Activated T-cell treated with anti-CD3 and anti-CD28 coated beads, Interleukin-2, amount 50 U/mL, for 72 hours (primary cell): ENCODE data around the gene SPG11. TPM values are rescaled to one million over a fixed set of nuclear protein-coding genes. Genes with fewer than 3 reads are reported as not detected.
A peak's percentile ranks its signal among the peaks of the same experiment; 100 is the strongest.
"Not testable (repeated sequence)": the region's sequence is repeated elsewhere in the genome, so short reads cannot be mapped to it uniquely, and the experiment has no call there.

Experiments used
- ATAC-seq, 2 donors: fragments of 150-1000 bp; cut with Tn5 transposase; replicated peaks in 1 of 2; 2 replicates each; pipeline ENCODE4 v1.10.0; 2021; ENCODE audit warnings: moderate library complexity in 2 of 2, mild to moderate bottlenecking in 1 of 2
- DNase-seq, 2 donors: peaks; one replicate each; pipeline ENCODE4 v3.0.0; 2021 to 2022; ENCODE audit warnings: mixed read lengths in 1 of 2
- H3K27ac Mint-ChIP-seq: one replicate; pipeline ENCODE4 v1.8.0; 2022; ENCODE audit warnings: mild to moderate bottlenecking, moderate library complexity, mixed read lengths
- H3K27me3 Mint-ChIP-seq: one replicate; pipeline ENCODE4 v1.8.0; 2022; ENCODE audit warnings: low read depth, mixed read lengths
- H3K36me3 Mint-ChIP-seq, 2 donors: one replicate each; pipeline ENCODE4 v1.8.0; 2022; ENCODE audit warnings: mixed read lengths in 2 of 2, mild to moderate bottlenecking in 1 of 2; ENCODE audit not compliant: insufficient read depth in 2 of 2
- H3K4me1 Mint-ChIP-seq: one replicate; pipeline ENCODE4 v1.8.0; 2022; ENCODE audit warnings: low read depth, mixed read lengths
- H3K4me3 Mint-ChIP-seq, 2 donors: one replicate each; pipeline ENCODE4 v1.8.0; 2022; ENCODE audit warnings: mild to moderate bottlenecking in 2 of 2, mixed read lengths in 2 of 2, moderate library complexity in 2 of 2
- H3K9me3 Mint-ChIP-seq, 2 donors: one replicate each; pipeline ENCODE4 v1.8.0; 2022; ENCODE audit warnings: mixed read lengths in 2 of 2
- total RNA-seq, 2 donors: library from RNA; stranded (reverse); gene quantifications; one replicate each; pipeline ENCODE4 v1.2.3, GENCODE V29; 2022

The SPG11 gene
- total RNA-seq, 2 donors from 2014 or later, result 127 to 134 TPM

DNA sequence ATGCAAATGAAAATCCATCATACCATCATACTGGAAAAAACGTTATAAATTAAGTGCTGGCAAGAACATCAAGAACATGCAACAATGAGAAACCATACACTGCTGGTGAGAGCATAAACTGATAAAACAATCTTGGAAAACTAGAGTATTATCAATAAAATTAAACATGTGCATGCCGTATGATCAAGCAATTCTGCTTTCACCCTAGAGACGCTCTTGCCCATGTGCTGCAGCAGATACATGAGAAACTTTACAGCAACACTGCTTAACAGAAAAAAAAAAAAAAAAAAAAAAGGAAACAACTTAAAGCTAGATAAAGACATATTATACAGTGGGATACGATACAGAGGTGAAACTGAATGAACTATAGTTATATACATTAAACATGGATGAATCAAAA, 21.8 kb downstream of the SPG11 start:
- no peak overlapping the region for H3K4me3 Mint-ChIP-seq
- peaks cover 7 to 8% of the 10 kb centered on the region in 2 donors for H3K9me3 Mint-ChIP-seq
- H3K27ac Mint-ChIP-seq, result no peak overlapping the region
- peaks cover 31% of the 10 kb centered on the region for H3K4me1 Mint-ChIP-seq
- no peak for DNase-seq
- H3K36me3 Mint-ChIP-seq, result peaks cover 17 to 37% of the 10 kb centered on the region in 2 donors
- H3K27me3 Mint-ChIP-seq, result no peaks in the 10 kb centered on the region
- ATAC-seq, result no peak

DNA sequence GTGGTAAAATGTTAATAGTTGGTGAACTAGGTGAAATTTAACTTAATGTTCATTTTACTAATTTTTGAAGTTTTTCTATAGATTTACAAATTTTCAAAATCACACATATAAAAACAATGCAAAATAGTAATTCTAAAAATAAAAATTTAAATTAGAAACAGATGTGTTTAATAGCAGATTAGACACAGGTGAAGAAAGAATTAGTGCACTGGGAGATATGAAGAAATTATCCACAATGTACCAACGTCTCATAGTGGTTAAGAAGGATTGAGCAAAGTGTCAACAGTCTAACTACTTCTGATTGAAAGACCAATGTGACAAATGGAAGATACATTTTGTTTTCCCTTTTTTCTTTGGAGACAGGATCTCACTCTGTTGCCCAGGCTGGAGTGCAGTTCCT, 26.5 kb downstream of the SPG11 start:
- no peak for DNase-seq
- peaks cover 7 to 30% of the 10 kb centered on the region in 2 donors for H3K36me3 Mint-ChIP-seq
- H3K27ac Mint-ChIP-seq, result no peak overlapping the region
- ATAC-seq, result no peak
- no peaks in the 10 kb centered on the region for H3K9me3 Mint-ChIP-seq
- H3K27me3 Mint-ChIP-seq, result no peaks in the 10 kb centered on the region
- H3K4me3 Mint-ChIP-seq, result no peak overlapping the region
- peaks cover 23% of the 10 kb centered on the region for H3K4me1 Mint-ChIP-seq

DNA sequence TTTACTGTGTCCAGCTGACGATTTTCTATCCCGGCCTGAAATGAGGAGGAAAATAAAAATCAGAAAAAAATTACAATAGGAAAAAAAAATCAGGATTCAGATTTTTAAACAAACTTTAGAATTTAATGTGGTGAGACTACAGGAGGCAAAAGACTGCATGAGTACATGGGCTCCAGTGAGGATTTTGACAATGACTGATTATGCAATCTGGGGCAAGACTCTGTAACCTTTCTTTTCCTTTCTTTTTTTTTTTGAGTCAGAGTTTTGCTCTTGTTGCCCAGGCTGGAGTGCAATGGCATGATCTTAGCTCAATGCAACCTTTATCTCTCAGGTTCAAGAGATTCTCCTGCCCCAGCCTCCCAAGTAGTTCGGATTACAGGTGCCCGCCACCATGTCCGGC, 29.9 kb downstream of the SPG11 start:
- no peaks in the 10 kb centered on the region for H3K27me3 Mint-ChIP-seq
- H3K27ac Mint-ChIP-seq, result peak overlapping the region; percentile 100
- peak; percentile 84 to 85 for ATAC-seq
- H3K36me3 Mint-ChIP-seq, result peaks cover 10 to 39% of the 10 kb centered on the region in 2 donors
- H3K9me3 Mint-ChIP-seq, result no peaks in the 10 kb centered on the region
- H3K4me3 Mint-ChIP-seq, result peak overlapping the region; percentile 79 to 88
- DNase-seq, result peak; percentile 29 to 39
- peaks cover 30% of the 10 kb centered on the region for H3K4me1 Mint-ChIP-seq

DNA sequence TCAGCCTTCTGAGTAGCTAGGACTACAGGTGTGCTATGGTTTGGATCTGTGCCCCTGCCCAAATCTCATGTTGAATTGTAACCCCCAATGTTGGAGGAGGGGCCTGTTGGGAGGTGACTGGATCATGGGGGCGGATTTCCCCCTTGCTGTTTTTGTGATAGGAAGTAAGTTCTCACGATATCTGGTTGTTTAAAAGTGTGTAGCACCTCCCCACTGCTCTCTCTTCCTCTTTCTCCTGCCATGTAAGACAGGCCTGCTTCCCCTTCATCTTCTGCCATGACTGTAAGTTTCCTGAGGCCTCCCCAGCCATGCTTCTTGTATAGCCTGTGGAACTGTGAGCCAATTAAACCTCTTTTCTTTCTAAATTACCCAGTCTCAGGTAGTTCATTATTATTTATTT, 38.2 kb downstream of the SPG11 start:
- not testable (repeated sequence) for ATAC-seq, H3K4me3 Mint-ChIP-seq, H3K27me3 Mint-ChIP-seq, H3K9me3 Mint-ChIP-seq, DNase-seq
- Mint-ChIP-seq H3K36me3 (peaks cover 12 to 57% of the 10 kb centered on the region in 2 donors), H3K4me1 (peaks cover 15% of the 10 kb centered on the region), H3K27ac (peak overlapping the region; percentile 73)

DNA sequence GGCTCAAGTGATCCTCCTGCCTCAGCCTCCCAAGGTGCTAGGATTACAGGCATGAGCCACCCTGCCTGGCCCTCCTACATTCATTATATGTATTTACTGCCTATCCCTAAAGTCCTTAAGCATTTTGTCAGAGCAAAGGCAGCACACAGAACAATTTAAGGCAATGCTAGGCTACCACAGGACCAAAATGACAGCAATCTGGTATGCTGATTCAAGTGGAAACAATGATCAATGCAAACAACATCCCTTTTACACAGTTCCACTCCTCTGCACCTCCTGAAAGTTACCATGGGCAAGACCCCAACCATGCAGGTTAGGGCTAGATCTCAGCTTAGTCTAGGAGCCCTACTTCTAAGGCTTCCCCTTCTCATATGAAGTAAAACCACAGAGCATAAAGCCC, 40.3 kb downstream of the SPG11 start:
- no peak for DNase-seq
- Mint-ChIP-seq H3K36me3 (peaks cover 8 to 53% of the 10 kb centered on the region in 2 donors), H3K27me3 (no peaks in the 10 kb centered on the region), H3K9me3 (no peaks in the 10 kb centered on the region), H3K4me3 (no peak overlapping the region), H3K4me1 (peaks cover 15% of the 10 kb centered on the region), H3K27ac (peak overlapping the region; percentile 77)
- ATAC-seq, result peak; percentile 71 to 80

DNA sequence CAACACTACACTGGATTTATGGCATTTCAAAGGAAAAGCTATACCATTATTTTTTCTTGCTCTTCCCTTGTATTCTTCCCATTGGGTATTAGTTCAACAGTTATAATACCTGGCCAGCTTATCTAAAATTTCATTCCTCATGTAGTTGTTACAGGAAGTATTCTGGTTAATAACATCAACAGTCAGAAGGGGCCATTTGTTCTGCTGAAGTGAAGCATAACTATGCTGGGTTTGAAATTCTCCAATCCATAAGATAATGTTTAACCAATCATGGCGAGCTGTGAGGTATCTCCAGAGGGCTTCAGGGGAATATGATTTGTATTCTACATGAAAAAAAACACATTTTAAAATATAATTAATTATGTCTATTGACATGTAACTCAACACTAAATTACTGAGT, 43.4 kb downstream of the SPG11 start:
- Mint-ChIP-seq H3K9me3 (no peaks in the 10 kb centered on the region), H3K27me3 (no peaks in the 10 kb centered on the region), H3K36me3 (peaks cover 8 to 48% of the 10 kb centered on the region in 2 donors), H3K4me3 (no peak overlapping the region), H3K4me1 (peaks cover 15% of the 10 kb centered on the region), H3K27ac (no peak overlapping the region)
- DNase-seq (no peak), ATAC-seq (no peak)

DNA sequence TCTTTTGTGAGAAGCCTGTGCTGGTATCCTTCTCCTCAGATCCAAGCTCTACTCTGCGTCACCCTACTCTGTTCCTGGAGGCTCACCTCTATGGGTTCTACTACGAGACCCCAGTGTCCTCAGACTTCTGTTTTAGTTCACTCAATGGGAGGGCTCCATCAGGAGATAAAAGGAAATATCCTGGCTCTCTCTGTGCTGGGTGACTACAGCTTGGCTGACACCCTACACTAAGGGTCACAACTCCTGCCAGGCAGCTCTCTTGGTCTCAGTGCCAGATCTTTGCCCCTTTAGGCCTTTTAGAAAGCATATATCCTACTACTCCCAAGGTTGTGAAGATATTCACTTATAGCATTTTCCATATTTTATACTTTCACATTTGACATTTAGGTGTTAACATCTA, 46.5 kb downstream of the SPG11 start:
- no peaks in the 10 kb centered on the region for H3K27me3 Mint-ChIP-seq
- peak overlapping the region; percentile 59 for H3K27ac Mint-ChIP-seq
- no peaks in the 10 kb centered on the region for H3K4me1 Mint-ChIP-seq
- H3K9me3 Mint-ChIP-seq, result no peaks in the 10 kb centered on the region
- ATAC-seq (no peak), DNase-seq (no peak)
- H3K36me3 Mint-ChIP-seq, result peaks cover 6 to 53% of the 10 kb centered on the region in 2 donors
- H3K4me3 Mint-ChIP-seq, result no peak overlapping the region

DNA sequence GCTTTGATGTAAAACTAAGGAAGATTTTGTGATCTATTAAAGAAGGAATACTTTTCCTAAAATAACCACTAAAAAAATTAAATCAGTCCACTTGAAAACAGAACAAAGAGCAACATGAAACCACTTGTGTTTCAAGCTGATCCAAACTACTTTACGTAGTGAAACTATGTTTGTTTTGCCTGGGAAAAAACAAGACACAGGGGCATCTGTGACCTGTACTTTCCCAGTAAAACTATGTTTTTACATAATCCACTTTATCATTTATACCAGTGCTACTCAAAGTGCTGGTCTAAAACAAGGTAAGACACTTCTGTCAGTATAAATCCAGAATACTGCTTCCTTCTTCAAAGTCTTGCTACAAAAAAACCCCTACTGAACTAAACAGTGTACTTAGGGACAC, 56.7 kb downstream of the SPG11 start:
- no peaks in the 10 kb centered on the region for H3K4me1 Mint-ChIP-seq
- H3K9me3 Mint-ChIP-seq, result no peaks in the 10 kb centered on the region
- no peak for ATAC-seq
- H3K27me3 Mint-ChIP-seq, result no peaks in the 10 kb centered on the region
- DNase-seq, result no peak
- H3K4me3 Mint-ChIP-seq, result no peak overlapping the region
- H3K27ac Mint-ChIP-seq, result peak overlapping the region; percentile 2
- peaks cover 9 to 38% of the 10 kb centered on the region in 2 donors for H3K36me3 Mint-ChIP-seq

DNA sequence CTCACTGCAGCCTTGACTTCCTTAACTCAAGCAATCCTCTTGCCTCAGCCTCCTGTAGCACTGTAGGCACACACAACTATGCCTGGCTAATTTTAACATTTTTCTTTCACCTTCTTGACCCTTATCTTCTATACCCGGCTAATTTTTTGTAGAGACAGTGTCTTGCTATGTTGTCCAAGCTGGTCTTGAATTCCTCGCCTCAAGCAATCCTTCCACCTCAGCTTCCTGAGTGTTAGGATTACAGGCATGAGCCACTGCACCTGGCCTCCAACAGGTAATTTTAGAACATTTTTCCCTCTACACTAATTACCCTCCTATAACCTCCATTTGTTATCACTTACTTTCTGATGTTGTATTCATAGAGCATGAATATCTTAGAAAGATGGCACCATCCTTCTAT, 60.3 kb downstream of the SPG11 start:
- Mint-ChIP-seq H3K36me3 (peaks cover 5 to 32% of the 10 kb centered on the region in 2 donors), H3K27me3 (no peaks in the 10 kb centered on the region), H3K27ac (peak overlapping the region; percentile 66), H3K9me3 (no peaks in the 10 kb centered on the region), H3K4me3 (no peak overlapping the region), H3K4me1 (peaks cover 9% of the 10 kb centered on the region)
- ATAC-seq (no peak), DNase-seq (no peak)

DNA sequence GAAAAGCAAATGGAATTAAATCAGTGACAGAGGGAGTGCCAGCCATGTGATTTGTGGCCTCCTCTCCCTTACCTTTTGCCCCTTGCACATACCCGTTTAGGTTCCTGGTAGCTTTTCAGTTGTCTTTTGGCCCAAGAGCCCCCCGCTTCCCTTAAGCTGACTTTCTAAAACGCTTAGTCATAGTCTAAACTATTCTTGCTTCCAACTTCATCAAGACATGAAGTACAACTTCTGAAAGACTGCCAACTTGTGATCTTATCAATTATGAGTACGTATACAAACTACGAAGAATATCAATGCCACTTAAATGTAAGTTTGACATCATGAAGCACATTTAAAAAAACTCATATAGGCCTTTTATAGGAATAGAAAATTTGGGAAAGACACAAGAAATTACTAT, 64.6 kb downstream of the SPG11 start:
- Mint-ChIP-seq H3K27ac (peak overlapping the region; percentile 33), H3K4me3 (no peak overlapping the region), H3K9me3 (no peaks in the 10 kb centered on the region), H3K36me3 (peaks cover 6 to 32% of the 10 kb centered on the region in 2 donors), H3K4me1 (peaks cover 32% of the 10 kb centered on the region), H3K27me3 (no peaks in the 10 kb centered on the region)
- ATAC-seq (no peak), DNase-seq (no peak)

DNA sequence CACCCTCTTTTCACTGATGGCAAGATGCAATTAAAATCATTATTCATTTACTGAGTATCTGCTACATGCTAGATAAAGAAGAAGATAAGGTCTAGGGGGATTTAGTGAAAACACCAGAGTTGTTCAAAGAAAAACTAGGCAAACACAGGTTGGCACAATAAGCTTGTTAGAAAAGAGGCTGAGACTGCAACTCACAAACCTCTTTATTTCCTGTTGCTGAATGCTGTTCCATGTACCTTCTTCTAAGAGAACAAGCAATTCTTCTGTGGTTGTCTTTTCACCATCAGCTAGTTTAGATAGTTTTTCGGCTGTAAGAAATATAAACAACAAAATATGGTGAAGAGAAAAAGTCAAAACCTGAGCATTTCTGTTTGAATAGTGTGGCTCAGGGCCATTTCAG, 65.4 kb downstream of the SPG11 start:
- DNase-seq (no peak), ATAC-seq (no peak)
- Mint-ChIP-seq H3K27me3 (no peaks in the 10 kb centered on the region), H3K36me3 (peaks cover 3 to 29% of the 10 kb centered on the region in 2 donors), H3K9me3 (no peaks in the 10 kb centered on the region), H3K27ac (peak overlapping the region; percentile 47), H3K4me1 (peaks cover 36% of the 10 kb centered on the region), H3K4me3 (no peak overlapping the region)

DNA sequence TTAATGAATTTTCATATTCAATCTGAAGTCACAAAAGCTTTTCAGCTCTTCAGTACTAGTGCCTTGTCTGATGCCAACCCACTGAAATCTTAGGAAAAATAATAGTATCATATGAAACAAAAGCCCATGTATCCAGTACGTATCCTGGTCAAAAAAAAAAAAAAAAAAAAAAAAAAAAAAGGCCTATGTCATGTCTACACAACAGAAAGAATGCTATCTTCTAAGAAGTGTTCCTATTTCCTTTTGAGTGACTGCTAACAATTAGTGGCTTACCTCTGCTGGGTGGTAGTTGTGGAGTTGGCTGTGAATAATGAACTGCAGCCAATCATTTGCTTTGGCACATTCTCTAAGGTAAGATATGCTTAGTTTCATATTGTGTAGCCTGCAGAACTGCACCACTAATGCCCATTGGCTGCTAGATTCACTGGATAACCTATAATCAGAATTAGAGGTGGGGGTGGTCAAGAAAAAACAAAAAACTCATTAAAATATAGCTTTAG, 66.9 kb downstream of the SPG11 start:
- ATAC-seq (peak in 1 of 2 donors; percentile 39), DNase-seq (no peak)
- Mint-ChIP-seq H3K36me3 (peaks cover 5 to 24% of the 10 kb centered on the region in 2 donors), H3K27me3 (no peaks in the 10 kb centered on the region), H3K27ac (no peak overlapping the region), H3K9me3 (no peaks in the 10 kb centered on the region), H3K4me1 (peaks cover 36% of the 10 kb centered on the region), H3K4me3 (no peak overlapping the region)

DNA sequence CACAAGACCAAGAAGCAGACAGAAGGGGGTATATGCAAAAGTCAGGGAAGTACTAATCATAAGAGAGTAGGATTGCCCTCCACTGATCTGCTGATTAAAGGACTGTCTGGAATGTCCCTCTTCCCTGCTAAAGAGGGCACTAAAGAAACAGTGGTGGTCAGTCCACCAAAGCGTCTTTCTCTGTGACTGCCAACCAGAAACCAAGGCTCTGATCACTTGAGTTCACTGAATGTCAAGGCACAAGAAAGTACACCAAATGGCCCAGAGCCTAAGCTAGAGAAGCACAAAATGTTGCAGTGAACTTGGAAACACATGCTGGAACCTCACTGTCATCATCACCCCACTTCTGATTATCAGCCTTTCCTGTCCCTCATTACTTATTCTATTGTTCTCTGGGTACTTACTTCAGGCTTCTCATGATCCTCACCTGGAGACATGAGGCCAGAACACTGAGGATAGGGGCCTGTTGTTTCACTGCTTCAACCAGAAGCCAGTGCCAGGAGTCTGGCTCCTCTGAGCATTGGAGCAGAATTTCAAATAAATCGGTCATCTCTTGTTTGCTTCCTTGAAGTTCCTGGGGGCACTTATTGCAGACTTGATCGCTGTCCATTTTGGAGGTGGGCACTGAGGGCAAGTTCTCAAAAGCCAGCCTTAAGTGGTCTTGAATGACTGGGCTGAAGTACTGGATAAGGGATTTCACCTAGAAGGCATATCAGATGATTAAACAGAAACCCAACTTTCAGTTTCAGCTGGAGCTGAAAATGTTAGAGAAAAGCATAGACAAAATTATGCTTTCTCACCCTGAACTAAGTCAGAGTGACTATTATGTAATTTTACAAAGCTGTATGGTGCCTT, 67.6 kb downstream of the SPG11 start:
- DNase-seq (no peak), ATAC-seq (peak; percentile 42 to 44)
- Mint-ChIP-seq H3K27ac (peak overlapping the region; percentile 84), H3K4me1 (peaks cover 36% of the 10 kb centered on the region), H3K36me3 (peaks cover 6 to 23% of the 10 kb centered on the region in 2 donors), H3K9me3 (no peaks in the 10 kb centered on the region), H3K4me3 (no peak overlapping the region), H3K27me3 (no peaks in the 10 kb centered on the region)
